OCI-LY7 (cell line): ENCODE results near the gene FGFBP1. TPM values are rescaled to one million over a fixed set of nuclear protein-coding genes. Genes with fewer than 3 reads are reported as not detected.

Experiments
- BruUV-seq: library from RNA; stranded (reverse); fragments of 400-500 nt; replicated peaks from 2 replicates; lab custom pipeline; 2021; lab: Mats Ljungman, UMichigan
- CTCF ChIA-PET: fragments of 300-600 bp; sonication (Branson Sonifier 250); formaldehyde crosslinking; loops from one replicate; lab custom pipeline; 2022; ENCODE audit warnings: antibody characterized with exemption; ENCODE audit not compliant: unreplicated experiment; lab: Charles Lee
- POLR2A ChIA-PET: fragments of 300-600 bp; sonication (Branson Sonifier 250); formaldehyde crosslinking; loops from one replicate; lab custom pipeline; 2022; ENCODE audit warnings: antibody characterized with exemption; lab: Charles Lee
- DNase-seq: peaks from one replicate; pipeline ENCODE4 v3.0.0-alpha.2; 2015; ENCODE audit warnings: low spot score
- H2AFZ ChIP-seq: fragments of 200-600 bp; sonication (generic), shearing (Covaris generic); 2 replicates; pipeline ENCODE4 v1.6.1; 2014; ENCODE audit warnings: mild to moderate bottlenecking, antibody characterized with exemption, low read length, moderate library complexity
- H3K27ac ChIP-seq: fragments of 200-600 bp; sonication (generic); 2 replicates; pipeline ENCODE4 v1.5.1; 2014; ENCODE audit warnings: mixed run types, low read depth, mild to moderate bottlenecking, moderate library complexity, low read length, inconsistent platforms; ENCODE audit not compliant: poor library complexity, severe bottlenecking
- H3K36me3 ChIP-seq: fragments of 200-600 bp; sonication (generic); 2 replicates; pipeline ENCODE4 v1.6.1; 2014; ENCODE audit warnings: mild to moderate bottlenecking, antibody characterized with exemption, low read length, moderate library complexity, mixed read lengths; ENCODE audit not compliant: insufficient read depth
- H3K4me1 ChIP-seq: fragments of 200-600 bp; sonication (generic); 2 replicates; pipeline ENCODE4 v1.5.1; 2014; ENCODE audit warnings: mild to moderate bottlenecking, low read length; ENCODE audit not compliant: insufficient read depth, poor library complexity, severe bottlenecking
- H3K4me2 ChIP-seq: fragments of 200-600 bp; sonication (generic); 2 replicates; pipeline ENCODE4 v1.6.1; 2014; ENCODE audit warnings: mild to moderate bottlenecking, low read length
- H3K4me3 ChIP-seq: fragments of 200-600 bp; sonication (generic); 2 replicates; pipeline ENCODE4 v1.5.1; 2014; ENCODE audit warnings: mild to moderate bottlenecking, low read depth, low read length; ENCODE audit not compliant: poor library complexity, severe bottlenecking
- H3K79me2 ChIP-seq: fragments of 200-600 bp; sonication (generic); 2 replicates; pipeline ENCODE4 v1.6.1; 2016; ENCODE audit warnings: low read depth, mild to moderate bottlenecking, low read length, moderate library complexity, mixed read lengths; ENCODE audit not compliant: insufficient read depth
- H3K9me2 ChIP-seq: fragments of 200-600 bp; sonication (generic); 2 replicates; pipeline ENCODE4 v1.6.1; 2016; ENCODE audit warnings: mild to moderate bottlenecking, low read length, mixed read lengths; ENCODE audit not compliant: insufficient read depth
- H3K9me3 ChIP-seq: fragments of 200-600 bp; sonication (generic); 2 replicates; pipeline ENCODE4 v1.6.1; 2014; ENCODE audit warnings: mild to moderate bottlenecking, mixed run types, low read length, mixed read lengths
- H4K20me1 ChIP-seq: fragments of 200-600 bp; sonication (generic); 2 replicates; pipeline ENCODE4 v1.6.1; 2014; ENCODE audit warnings: mild to moderate bottlenecking, antibody characterized with exemption, low read length, moderate library complexity, mixed read lengths; ENCODE audit not compliant: insufficient read depth
- CTCF ChIP-seq: fragments of 200-600 bp; sonication (generic); conservative IDR thresholded peaks from 2 replicates; pipeline ENCODE4 v1.5.1; 2014; ENCODE audit warnings: mild to moderate bottlenecking, antibody characterized with exemption, low read length, moderate library complexity, mixed read lengths
- EZH2phosphoT487 ChIP-seq: fragments of 200-600 bp; sonication (generic); IDR thresholded peaks from 2 replicates; pipeline ENCODE4 v1.6.1; 2018; ENCODE audit warnings: low read depth, borderline replicate concordance, mild to moderate bottlenecking, mixed run types, antibody characterized with exemption, low read length, moderate library complexity, mixed read lengths
- intact Hi-C: fragments of 100-400 bp; cut with micrococcal nuclease; formaldehyde crosslinking; loops from one replicate; pipeline ENCODE4 v1.10.0; 2022; ENCODE audit not compliant: unreplicated experiment
- total RNA-seq, 2 experiments: library from RNA; depleted of rRNA in 1 of 2; stranded (reverse); fragments of >200 nt in 1 of 2; shearing (Covaris generic) in 1 of 2; gene quantifications; 2 replicates each; pipeline ENCODE4 v1.2.3, GENCODE V29; 2014 to 2022

Gene FGFBP1
- total RNA-seq, 2 experiments from 2014 or later: not detected

GRCh38 chr4:15963576-15963975 lies 25.0 kb upstream of the FGFBP1 start:
- intact Hi-C loops: no loop called here
- no peak for DNase-seq
- Histone ChIP-seq H3K36me3 (no peaks in the 10 kb centered on the region), H3K4me3 (no peak overlapping the region), H4K20me1 (no peaks in the 10 kb centered on the region), H3K9me2 (no peaks in the 10 kb centered on the region), H3K27ac (no peak overlapping the region), H3K4me1 (no peaks in the 10 kb centered on the region), H3K4me2 (no peak overlapping the region), H3K79me2 (no peaks in the 10 kb centered on the region), H3K9me3 (no peaks in the 10 kb centered on the region), H2AFZ (no peak overlapping the region)
- TF ChIP-seq CTCF (no peak), EZH2phosphoT487 (no peak)
- BruUV-seq: no TSS peak
- POLR2A ChIA-PET: no interaction called here
- CTCF ChIA-PET: no interaction called here

DNA sequence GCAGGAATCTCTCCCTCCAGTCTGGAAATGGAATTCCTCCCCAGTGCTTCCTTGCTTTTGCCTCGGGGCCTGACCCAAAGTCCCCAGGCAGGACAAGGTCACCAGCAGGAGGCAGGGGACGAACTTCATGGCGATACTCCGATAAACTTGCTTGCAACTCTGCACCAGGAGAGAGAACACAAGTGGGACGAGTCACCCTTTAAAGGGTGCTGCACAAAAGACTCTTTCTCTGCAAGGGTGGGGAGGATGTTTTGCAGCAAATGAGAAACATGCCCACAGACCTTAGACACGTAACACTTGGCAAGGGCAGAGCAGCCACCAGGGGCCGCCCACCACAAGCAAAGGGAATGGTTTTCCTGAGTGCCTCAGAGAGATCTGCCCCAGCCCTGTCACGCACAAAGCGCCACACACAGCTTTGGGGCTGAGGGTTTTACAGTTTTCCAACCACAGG lies 24.5 kb upstream of the FGFBP1 start, which contains the start of gene FGFBP2:
TSS of gene FGFBP2 (minus strand) at position 175 of the 451 bp plus-strand sequence. CDS start at position 129, 46 bp downstream.
- no peak within 1 kb of the TSS for H3K27ac ChIP-seq
- intact Hi-C loops: no loop called here
- TF ChIP-seq EZH2phosphoT487 (no peak), CTCF (peak; percentile 73)

DNA sequence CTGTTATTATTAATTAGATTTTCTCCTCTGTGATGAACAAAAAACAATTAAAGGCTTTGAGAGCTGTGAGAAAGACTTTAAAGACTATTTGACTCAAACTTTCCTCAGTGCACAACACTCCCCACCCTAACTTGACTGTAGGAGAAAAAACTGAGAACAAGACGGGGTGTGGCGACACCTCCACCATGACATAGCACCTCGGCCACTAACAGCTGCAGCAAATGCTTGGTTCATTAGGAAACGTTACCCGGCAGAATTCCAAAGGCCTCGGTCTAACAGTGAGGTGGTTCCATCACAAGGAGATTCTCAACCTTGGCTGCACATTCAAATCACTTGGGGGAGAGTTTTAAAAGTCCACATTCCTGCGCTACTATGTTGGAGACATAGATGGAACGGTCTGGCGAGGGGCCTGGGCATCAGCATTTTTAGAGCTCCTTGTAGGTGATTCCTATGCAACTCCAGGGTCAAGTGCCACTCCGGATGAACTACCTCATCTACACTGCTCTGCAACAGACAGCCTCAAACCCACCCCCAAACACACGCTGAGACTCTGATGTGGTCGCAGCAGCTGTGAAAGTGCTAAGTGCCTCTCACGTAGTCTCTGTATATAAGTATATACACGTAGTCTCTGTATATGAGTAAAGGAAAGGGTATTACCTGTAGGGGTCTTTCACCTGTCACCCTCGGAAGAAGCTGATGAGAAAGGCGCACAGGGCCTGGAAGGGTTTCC lies 23.4 kb upstream of the FGFBP1 start:
- Histone ChIP-seq H3K27ac (no peak overlapping the region), H2AFZ (no peak overlapping the region), H3K36me3 (no peaks in the 10 kb centered on the region), H3K9me2 (no peaks in the 10 kb centered on the region), H4K20me1 (no peaks in the 10 kb centered on the region), H3K4me1 (no peaks in the 10 kb centered on the region), H3K4me3 (no peak overlapping the region), H3K79me2 (no peaks in the 10 kb centered on the region), H3K9me3 (no peaks in the 10 kb centered on the region), H3K4me2 (no peak overlapping the region)
- no peak for DNase-seq
- TF ChIP-seq EZH2phosphoT487: no peak
- no peak for TF ChIP-seq CTCF
- intact Hi-C loops: no loop called here
- POLR2A ChIA-PET: no interaction called here
- CTCF ChIA-PET: no interaction called here
- no TSS peak for BruUV-seq

More for the DNA sequence above, 24.5 kb upstream of the FGFBP1 start, which contains the start of gene FGFBP2:
- Histone ChIP-seq H3K79me2 (no peaks in the 10 kb centered on the region), H3K4me3 (no peak within 1 kb of the TSS), H3K9me2 (no peaks in the 10 kb centered on the region), H3K9me3 (no peaks in the 10 kb centered on the region), H3K36me3 (no peaks in the 10 kb centered on the region), H3K4me1 (no peaks in the 10 kb centered on the region), H4K20me1 (no peaks in the 10 kb centered on the region), H2AFZ (no peak within 1 kb of the TSS), H3K4me2 (no peak within 1 kb of the TSS)
- DNase-seq: peak; percentile 44
- POLR2A ChIA-PET: no interaction called here
- no TSS peak for BruUV-seq
- CTCF ChIA-PET: no interaction called here
